ENCODE results near the gene IL32. TPM values are rescaled to one million over a fixed set of nuclear protein-coding genes. Genes with fewer than 3 reads are reported as not detected.

The IL32 gene
- total RNA-seq, 1 donor from 2014 or later: 8.8 TPM

DNA sequence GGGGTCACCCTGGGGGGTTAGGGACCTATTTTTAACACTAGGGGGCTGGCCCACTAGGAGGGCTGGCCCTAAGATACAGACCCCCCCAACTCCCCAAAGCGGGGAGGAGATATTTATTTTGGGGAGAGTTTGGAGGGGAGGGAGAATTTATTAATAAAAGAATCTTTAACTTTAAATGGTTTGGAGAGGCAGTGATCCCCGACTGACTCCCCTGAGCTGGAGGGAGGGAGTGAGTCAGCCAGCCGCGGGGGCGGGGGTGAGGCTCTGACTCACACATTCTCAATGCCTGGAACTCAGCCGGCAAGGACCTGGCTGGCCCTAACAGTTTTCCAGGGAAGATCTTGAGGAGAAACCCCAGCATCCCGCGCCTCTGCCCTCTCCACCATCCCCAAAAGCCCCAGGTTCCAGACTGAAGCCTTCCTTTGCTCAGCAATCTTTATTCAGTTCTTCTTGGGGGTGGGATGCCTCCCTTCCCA lies 43.2 kb upstream of the IL32 start:
- Mint-ChIP-seq H3K27me3 (ENCODE audit: unreplicated experiment) (peaks cover 2% of the 10 kb centered on the region), H3K27ac (ENCODE audit: unreplicated experiment) (peak overlapping the region; percentile 96), H3K4me1 (ENCODE audit: unreplicated experiment) (peaks cover 40% of the 10 kb centered on the region), H3K4me3 (ENCODE audit: unreplicated experiment) (peak overlapping the region; percentile 86), H3K9me3 (ENCODE audit: unreplicated experiment) (no peaks in the 10 kb centered on the region), H3K36me3 (ENCODE audit: unreplicated experiment) (peaks cover 2% of the 10 kb centered on the region)
- TF ChIP-seq, protein P1, sequence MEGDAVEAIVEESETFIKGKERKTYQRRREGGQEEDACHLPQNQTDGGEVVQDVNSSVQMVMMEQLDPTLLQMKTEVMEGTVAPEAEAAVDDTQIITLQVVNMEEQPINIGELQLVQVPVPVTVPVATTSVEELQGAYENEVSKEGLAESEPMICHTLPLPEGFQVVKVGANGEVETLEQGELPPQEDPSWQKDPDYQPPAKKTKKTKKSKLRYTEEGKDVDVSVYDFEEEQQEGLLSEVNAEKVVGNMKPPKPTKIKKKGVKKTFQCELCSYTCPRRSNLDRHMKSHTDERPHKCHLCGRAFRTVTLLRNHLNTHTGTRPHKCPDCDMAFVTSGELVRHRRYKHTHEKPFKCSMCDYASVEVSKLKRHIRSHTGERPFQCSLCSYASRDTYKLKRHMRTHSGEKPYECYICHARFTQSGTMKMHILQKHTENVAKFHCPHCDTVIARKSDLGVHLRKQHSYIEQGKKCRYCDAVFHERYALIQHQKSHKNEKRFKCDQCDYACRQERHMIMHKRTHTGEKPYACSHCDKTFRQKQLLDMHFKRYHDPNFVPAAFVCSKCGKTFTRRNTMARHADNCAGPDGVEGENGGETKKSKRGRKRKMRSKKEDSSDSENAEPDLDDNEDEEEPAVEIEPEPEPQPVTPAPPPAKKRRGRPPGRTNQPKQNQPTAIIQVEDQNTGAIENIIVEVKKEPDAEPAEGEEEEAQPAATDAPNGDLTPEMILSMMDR (IDR thresholded peaks at IDR 0.05): no peak
- DNase-seq (ENCODE audit: extremely low spot score, unreplicated experiment): peak; percentile 96

DNA sequence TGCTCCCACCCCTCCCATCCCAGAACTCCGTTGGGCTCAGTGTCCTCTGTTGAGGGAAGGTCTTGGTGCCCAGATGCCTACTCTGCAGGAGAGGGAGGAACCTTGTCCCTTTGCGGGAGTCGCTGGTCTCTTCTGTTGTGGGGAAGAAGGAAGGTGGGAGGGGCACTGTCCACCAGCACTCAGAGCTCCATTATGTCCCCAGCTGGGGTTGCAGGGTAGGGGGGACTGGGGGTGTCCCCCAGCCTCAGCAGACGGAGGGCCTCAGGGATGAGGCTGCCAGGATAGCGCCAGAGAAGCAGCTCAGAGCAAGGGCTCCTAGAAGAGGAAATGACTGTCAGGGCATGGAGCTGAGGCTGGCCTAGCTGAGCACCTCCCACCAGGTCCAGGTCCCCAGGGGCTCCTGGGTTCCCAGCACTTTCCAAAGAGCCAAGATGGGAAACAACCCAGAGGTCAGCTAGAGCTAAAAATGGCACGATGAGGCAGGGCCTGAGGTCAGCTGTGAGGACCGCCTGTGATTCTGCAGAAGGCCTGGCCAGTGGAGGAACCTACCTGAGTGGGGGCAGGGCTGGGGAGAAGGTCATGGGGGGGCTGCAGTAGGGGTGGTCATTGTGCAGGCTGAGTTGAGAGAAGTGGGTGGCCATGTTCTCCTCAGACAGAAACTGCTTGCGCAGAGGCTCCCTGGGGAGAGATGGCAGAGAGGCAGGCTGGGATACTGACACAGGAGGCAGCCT lies 42.6 kb upstream of the IL32 start:
- peaks cover 40% of the 10 kb centered on the region for H3K4me1 Mint-ChIP-seq (ENCODE audit: unreplicated experiment)
- peak overlapping the region; percentile 96 for H3K27ac Mint-ChIP-seq (ENCODE audit: unreplicated experiment)
- H3K9me3 Mint-ChIP-seq (ENCODE audit: unreplicated experiment): no peaks in the 10 kb centered on the region
- H3K4me3 Mint-ChIP-seq (ENCODE audit: unreplicated experiment): peak overlapping the region; percentile 86
- TF ChIP-seq, protein P1 (IDR thresholded peaks at IDR 0.05): no peak
- DNase-seq (ENCODE audit: extremely low spot score, unreplicated experiment): no peak
- peaks cover 2% of the 10 kb centered on the region for H3K36me3 Mint-ChIP-seq (ENCODE audit: unreplicated experiment)
- H3K27me3 Mint-ChIP-seq (ENCODE audit: unreplicated experiment): peaks cover 2% of the 10 kb centered on the region

DNA sequence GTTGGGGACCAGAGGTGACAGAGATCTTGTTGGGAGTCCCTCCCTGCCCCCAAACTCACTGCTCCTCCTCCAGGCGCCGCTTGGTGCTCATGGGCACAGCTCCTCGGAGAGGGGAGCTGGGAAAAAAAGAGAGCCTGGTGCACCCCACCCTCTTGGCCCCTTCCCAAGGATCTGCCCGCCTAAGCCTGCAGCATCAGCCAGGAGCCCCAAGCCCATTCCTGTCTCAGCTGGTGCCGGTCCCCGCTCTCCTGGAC lies 42.1 kb upstream of the IL32 start:
- DNase-seq (ENCODE audit: extremely low spot score, unreplicated experiment): peak; percentile 90
- H3K27me3 Mint-ChIP-seq (ENCODE audit: unreplicated experiment): peaks cover 2% of the 10 kb centered on the region

DNA sequence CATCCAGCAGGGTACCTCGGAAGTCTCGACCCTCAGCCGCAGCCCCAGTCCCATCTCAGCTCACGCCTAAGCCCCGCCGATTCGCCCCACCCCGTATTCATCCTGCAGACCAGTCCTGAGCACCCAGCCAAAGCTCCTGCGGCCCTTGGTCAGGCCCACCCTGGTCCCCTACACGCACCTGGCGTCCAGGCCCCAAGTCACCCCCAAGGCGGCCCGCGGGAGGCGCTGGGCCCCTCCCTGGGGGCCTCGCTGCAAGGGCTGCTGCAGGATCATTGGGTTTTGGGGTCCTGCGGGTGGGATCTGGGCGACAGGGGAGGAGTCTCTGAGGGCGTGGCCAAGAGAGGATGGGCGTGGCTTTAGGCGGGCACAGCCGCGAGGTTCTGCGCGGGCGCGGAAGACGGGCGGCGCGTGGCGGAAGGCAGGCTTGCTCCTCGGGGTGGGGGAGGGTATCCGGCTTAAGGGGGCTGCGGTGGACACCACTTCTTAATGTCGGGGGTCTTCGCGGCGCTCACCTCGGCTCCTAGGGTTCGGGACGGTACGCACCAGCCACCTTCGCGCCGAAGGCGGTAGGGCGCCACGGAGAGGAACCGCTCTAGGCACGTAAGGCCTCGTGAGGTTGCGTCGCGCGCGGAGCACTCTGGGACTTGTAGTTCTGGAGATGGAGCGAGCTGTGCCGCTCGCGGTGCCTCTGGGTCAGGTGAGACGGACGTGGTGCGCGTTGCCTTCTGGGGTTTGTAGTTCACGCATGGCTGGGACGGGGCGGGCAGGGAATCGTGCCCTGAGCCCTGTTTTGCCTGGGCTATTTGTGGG lies 41.6 kb upstream of the IL32 start, which contains the start of the genes HCFC1R1 and THOC6:
TSS of gene HCFC1R1 (minus strand) at position 274 of the 810 bp plus-strand sequence. CDS start at position 273, 1 bp downstream.
TSS of gene THOC6 (plus strand) at position 367 of the 810 bp plus-strand sequence. CDS start at position 659, 292 bp downstream.
- H3K4me3 Mint-ChIP-seq (ENCODE audit: unreplicated experiment): peak within 1 kb of the TSS; percentile 86
- peak; percentile 97 for DNase-seq (ENCODE audit: extremely low spot score, unreplicated experiment)
- peaks cover 33% of the 10 kb centered on the region for H3K4me1 Mint-ChIP-seq (ENCODE audit: unreplicated experiment)
- TF ChIP-seq, protein P1 (IDR thresholded peaks at IDR 0.05): no peak
- H3K36me3 Mint-ChIP-seq (ENCODE audit: unreplicated experiment): peaks cover 2% of the 10 kb centered on the region
- no peaks in the 10 kb centered on the region for H3K9me3 Mint-ChIP-seq (ENCODE audit: unreplicated experiment)
- peaks cover 2% of the 10 kb centered on the region for H3K27me3 Mint-ChIP-seq (ENCODE audit: unreplicated experiment)
- peak within 1 kb of the TSS; percentile 96 for H3K27ac Mint-ChIP-seq (ENCODE audit: unreplicated experiment)

More for the DNA sequence above, 42.1 kb upstream of the IL32 start:
- Mint-ChIP-seq H3K36me3 (ENCODE audit: unreplicated experiment) (peaks cover 2% of the 10 kb centered on the region), H3K4me1 (ENCODE audit: unreplicated experiment) (peaks cover 35% of the 10 kb centered on the region), H3K9me3 (ENCODE audit: unreplicated experiment) (no peaks in the 10 kb centered on the region), H3K27ac (ENCODE audit: unreplicated experiment) (peak overlapping the region; percentile 96), H3K4me3 (ENCODE audit: unreplicated experiment) (peak overlapping the region; percentile 86)
- TF ChIP-seq, protein P1 (IDR thresholded peaks at IDR 0.05): no peak

All from osteocyte (in vitro differentiated cells).